Inferior parietal cortex (tissue), 1 donor: ENCODE results near the gene EIF4E3.

Experiments
- DNase-seq: peaks from one replicate; pipeline ENCODE4 v3.0.0-alpha.2; 2016; ENCODE audit errors: extremely low spot score

EIF4E3 gene

DNA sequence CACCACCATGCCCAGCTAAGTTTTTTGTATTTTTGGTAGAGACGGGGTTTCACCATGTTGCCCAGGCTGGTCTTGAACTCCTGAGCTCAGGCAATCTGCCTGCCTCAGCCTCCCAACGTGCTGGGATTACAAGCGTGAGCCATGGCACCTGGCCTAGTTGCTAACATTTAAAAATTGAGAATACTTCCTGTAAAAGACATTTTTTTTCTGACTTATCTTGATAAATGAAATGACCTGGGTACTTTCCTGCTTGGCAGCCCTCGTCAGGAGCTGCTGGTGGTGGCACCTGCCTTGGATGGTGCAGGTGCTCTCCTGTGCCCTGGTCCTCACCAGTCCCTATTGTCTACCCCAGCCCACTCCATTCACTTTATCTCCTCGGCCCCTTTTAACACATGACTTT is 74.8 kb downstream of the EIF4E3 start:
- DNase-seq, result no peak

DNA sequence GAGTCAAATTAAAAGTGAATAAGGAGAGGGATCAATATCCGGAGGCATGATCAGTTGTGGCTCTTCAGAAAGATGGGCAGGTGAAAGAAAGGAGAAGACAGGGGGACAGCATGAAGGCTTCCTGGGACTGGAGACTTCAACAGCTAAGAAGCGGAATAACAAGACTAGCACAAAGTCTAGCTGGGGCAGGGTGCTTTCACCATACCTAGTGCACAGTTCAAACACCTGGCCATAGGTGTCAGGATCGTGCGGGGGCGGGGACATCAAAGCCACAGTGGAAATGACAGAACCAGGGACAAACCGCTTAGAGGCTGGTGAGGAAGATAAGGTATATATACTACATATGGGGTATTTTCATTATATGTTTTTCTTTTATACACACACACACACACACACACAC is 75.4 kb downstream of the EIF4E3 start:
- no peak for DNase-seq

- DNase-seq, result no peak
Observed at GRCh38 chr3:71647751-71648150, 77.5 kb downstream of the EIF4E3 start.

- DNase-seq, result no peak
Observed at GRCh38 chr3:71646971-71647370, 78.2 kb downstream of the EIF4E3 start.

GRCh38 chr3:71645140-71645539 is 80.1 kb downstream of the EIF4E3 start:
- no peak for DNase-seq

- no peak for DNase-seq
Observed at GRCh38 chr3:71641674-71642073, 83.5 kb downstream of the EIF4E3 start.

DNA sequence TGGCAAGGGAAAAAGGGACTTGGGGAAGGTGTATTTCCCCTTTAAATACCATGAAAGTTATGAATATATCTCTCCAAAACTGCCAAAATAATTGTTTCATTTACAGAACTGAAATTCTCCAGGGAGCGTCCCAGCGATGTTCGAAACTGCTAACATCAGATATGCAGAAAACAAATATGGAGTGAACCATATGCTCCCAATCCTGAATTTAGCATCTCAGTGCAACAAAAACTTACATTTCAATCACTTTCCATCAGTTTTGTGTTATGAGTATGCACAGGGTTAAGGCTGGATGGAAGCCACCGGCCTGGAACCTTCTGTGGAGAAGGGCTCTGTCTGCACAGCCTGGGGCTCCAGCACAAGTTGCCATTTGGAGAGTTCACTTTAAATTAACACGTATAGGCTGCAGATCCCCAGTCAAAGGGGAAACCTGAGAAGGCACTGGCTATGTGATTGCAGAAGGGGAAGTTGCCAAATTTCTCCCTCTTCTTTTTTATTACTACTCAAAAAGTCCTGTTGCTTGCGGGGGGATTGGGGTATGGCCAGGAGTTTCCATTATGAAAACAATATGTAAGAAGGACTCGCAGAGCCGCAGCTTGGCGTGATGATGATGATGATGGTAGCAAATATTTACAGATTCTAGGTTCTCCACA is 84.7 kb downstream of the EIF4E3 start:
- DNase-seq, result no peak

GRCh38 chr3:71636482-71636881 is 88.7 kb downstream of the EIF4E3 start:
- no peak for DNase-seq

DNA sequence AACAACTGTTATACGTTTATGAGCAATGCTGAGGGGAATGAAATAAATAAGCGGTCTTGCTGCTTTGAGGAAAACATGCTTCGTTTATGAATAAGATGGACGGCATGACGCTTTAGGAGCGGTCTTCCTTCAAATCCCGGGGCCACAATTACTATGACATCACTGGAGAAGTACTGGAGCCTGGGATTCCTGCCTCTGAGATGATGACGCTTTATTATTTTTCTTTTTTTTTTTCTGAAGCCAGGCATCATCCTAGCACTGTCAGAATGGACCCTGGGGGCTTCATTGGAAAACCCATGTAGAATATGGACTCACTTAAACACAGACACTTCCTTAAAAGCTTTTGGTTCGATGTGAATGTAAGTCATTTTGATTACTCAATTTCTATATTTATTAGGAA is 89.2 kb downstream of the EIF4E3 start:
- no peak for DNase-seq

DNA sequence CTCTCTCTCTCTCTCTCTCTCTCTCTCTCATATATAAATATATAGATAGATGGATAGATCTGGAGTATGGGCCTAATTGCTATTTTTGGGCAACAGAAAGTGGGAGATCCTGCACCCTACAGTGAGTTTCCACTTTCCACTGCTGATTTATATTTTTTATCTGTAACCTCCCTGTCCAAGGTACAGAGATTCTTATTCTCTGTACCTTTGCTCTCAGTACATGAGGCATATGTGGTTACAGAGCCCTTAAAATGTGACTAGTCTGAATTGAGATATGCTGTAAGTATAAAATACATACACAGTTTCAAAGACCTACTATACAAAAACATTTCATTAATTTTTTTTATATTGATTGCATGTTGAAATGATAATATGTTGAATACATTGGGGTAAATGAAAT is 90.5 kb downstream of the EIF4E3 start:
- DNase-seq, result no peak

- DNase-seq, result no peak
Observed at GRCh38 chr3:71629711-71630110, 95.5 kb downstream of the EIF4E3 start.

DNA sequence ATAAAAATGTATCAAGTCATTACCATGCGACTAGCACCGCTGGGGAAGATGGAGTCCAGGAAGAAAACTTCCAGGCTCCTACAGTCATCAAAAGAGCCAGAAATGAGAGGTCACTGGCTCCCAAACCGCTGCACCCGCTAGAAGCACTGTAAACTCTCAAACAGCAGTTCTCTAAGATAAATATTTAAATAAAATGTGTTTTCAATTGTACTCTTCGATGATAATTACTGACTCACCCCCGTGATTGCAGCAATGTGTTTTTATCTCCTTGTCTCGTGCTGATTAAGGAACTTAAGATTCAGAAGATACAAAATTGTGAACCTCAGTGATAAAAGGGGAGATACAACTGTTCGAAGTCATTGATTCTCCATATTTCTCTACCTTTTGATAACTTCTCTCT is 95.9 kb downstream of the EIF4E3 start:
- no peak for DNase-seq

DNA sequence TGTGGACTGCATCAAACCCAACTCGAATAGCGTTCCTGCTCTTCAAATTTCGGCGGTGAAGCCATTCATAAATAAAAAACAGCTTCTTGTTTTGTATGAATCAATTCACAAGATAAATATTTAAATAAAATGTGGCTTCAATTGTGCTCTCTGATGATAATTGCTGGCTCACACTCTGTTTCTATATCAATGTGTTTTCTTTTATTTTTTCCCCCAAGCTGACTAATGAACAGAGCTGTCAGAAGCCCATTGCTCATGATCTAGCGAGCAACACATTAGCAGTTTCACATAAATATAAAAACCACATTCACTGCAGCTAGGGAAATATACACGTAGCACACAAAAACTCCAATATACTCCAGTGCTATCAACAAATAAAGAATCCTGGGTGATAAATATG is 96.7 kb downstream of the EIF4E3 start:
- no peak for DNase-seq

DNA sequence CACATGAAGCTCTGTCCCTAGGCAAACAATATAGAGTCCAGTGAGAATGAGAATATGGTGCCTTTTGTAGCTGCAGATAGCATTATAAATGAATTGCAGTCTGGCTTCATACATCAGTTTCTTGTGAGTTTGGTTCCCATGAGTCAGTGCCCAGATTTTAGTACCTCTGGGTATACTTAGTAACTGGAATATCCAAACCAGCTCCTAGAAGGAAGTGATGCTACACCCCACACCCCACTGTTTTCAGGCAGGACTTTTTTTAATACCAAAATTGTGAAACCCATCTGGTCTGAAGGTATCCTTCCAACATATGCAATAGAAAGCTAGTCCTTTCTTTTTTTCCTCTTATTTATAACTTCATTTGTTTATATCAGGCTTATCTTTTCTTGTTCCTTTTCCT is 99.5 kb downstream of the EIF4E3 start:
- no peak for DNase-seq
